ENCODE measurements around the gene TUT1. TPM values are rescaled to one million over a fixed set of nuclear protein-coding genes. Genes with fewer than 3 reads are reported as not detected.
A peak's percentile ranks its signal among the peaks of the same experiment; 100 is the strongest.

Gene TUT1
- total RNA-seq, 6 donors from 2014 or later: 5.3 to 25.4 (median 11.7) TPM

- no peaks in the 10 kb centered on the region for H3K27me3 ChIP-seq
- WGBS, 2 donors: 40% methylated on average over 2 of the region's 15 CpGs; no CpG with 5 or more reads in 1 of the 2 donors
- H3K36me3 ChIP-seq: peaks cover 3 to 55% (median 19%) of the 10 kb centered on the region in 4 donors
- peaks cover 17 to 27% (median 20%) of the 10 kb centered on the region in 4 donors for H3K4me1 ChIP-seq
- TF ChIP-seq CTCF (IDR thresholded peaks at IDR 0.05) (no peak), POLR2AphosphoS5 (IDR thresholded peaks at IDR 0.05) (no peak), POLR2A (IDR thresholded peaks at IDR 0.05) (no peak), EP300 (IDR thresholded peaks at IDR 0.05) (no peak)
- DNase-seq (peak in 1 of 2 donors; percentile 88), ATAC-seq (ENCODE audit: low FRiP score in 2 of 2) (peak in 1 of 2 donors; percentile 2)
- H3K4me3 ChIP-seq: peak overlapping the region in 3 of 4 donors; percentile 66 to 95 (median 76)
- peak overlapping the region; percentile 95 to 99 (median 98) for H3K27ac ChIP-seq
- H3K9me3 ChIP-seq: no peaks in the 10 kb centered on the region
Measured at GRCh38 chr11:62613291-62613778, 22.0 kb upstream of the TUT1 start.

GRCh38 chr11:62612366-62613290, 21.3 kb upstream of the TUT1 start, which contains the start of the genes EML3 and ROM1:
TSS of gene EML3 (minus strand) at chr11:62612775. CDS start at chr11:62612457, 318 bp downstream.
TSS of gene ROM1 (plus strand) at chr11:62613257. CDS start at chr11:62613282, 25 bp downstream.
- 6 to 7% methylated on average over 5 to 23 of the region's 91 CpGs for WGBS, 2 donors
- Histone ChIP-seq H3K4me3 (peak within 1 kb of the TSS; percentile 66 to 95 (median 78)), H3K27ac (peak within 1 kb of the TSS; percentile 95 to 99 (median 98)), H3K36me3 (peaks cover 3 to 61% (median 23%) of the 10 kb centered on the region in 4 donors), H3K9me3 (no peaks in the 10 kb centered on the region), H3K4me1 (peaks cover 20 to 32% (median 21%) of the 10 kb centered on the region in 4 donors), H3K27me3 (no peaks in the 10 kb centered on the region)
- TF ChIP-seq POLR2AphosphoS5 (IDR thresholded peaks at IDR 0.05) (peak; percentile 4 to 29), POLR2A (IDR thresholded peaks at IDR 0.05) (peak in 1 of 4 donors; percentile 33), EP300 (IDR thresholded peaks at IDR 0.05) (no peak), CTCF (IDR thresholded peaks at IDR 0.05) (peak; percentile 94 to 99 (median 96))
- DNase-seq (peak; percentile 90 to 97), ATAC-seq (ENCODE audit: low FRiP score in 2 of 2) (peak; percentile 89 to 94)

- DNase-seq (peak; percentile 53 to 79), ATAC-seq (ENCODE audit: low FRiP score in 2 of 2) (peak; percentile 15 to 20)
- H3K4me1 ChIP-seq: peaks cover 20 to 32% (median 21%) of the 10 kb centered on the region in 4 donors
- WGBS, 2 donors: 1% methylated on average over 26 to 34 of the region's 34 CpGs
- H3K36me3 ChIP-seq: peaks cover 6 to 61% (median 25%) of the 10 kb centered on the region in 4 donors
- peak overlapping the region; percentile 66 to 95 (median 78) for H3K4me3 ChIP-seq
- peak overlapping the region; percentile 95 to 99 (median 98) for H3K27ac ChIP-seq
- no peaks in the 10 kb centered on the region for H3K9me3 ChIP-seq
- no peak for TF ChIP-seq EP300 (IDR thresholded peaks at IDR 0.05)
- TF ChIP-seq CTCF (IDR thresholded peaks at IDR 0.05): peak in 1 of 6 experiments; percentile 58
- TF ChIP-seq POLR2AphosphoS5 (IDR thresholded peaks at IDR 0.05): peak; percentile 9 to 23
- no peaks in the 10 kb centered on the region for H3K27me3 ChIP-seq
Measured at GRCh38 chr11:62611705-62612365, 20.5 kb upstream of the TUT1 start.

GRCh38 chr11:62610814-62611704, 19.7 kb upstream of the TUT1 start:
- Histone ChIP-seq H3K36me3 (peaks cover 3 to 60% (median 24%) of the 10 kb centered on the region in 4 donors), H3K4me3 (peak overlapping the region; percentile 66 to 95 (median 78)), H3K27ac (peak overlapping the region; percentile 95 to 99 (median 98)), H3K27me3 (no peaks in the 10 kb centered on the region), H3K4me1 (peaks cover 20 to 32% (median 21%) of the 10 kb centered on the region in 4 donors), H3K9me3 (no peaks in the 10 kb centered on the region)
- DNase-seq (peak in 1 of 2 donors; percentile 64), ATAC-seq (ENCODE audit: low FRiP score in 2 of 2) (no peak)
- WGBS, 2 donors: 58 to 67% methylated on average over 24 to 26 of the region's 28 CpGs
- TF ChIP-seq CTCF (IDR thresholded peaks at IDR 0.05): no peak
- no peak for TF ChIP-seq EP300 (IDR thresholded peaks at IDR 0.05)
- no peak for TF ChIP-seq POLR2AphosphoS5 (IDR thresholded peaks at IDR 0.05)
- TF ChIP-seq POLR2A (IDR thresholded peaks at IDR 0.05): no peak

All from upper lobe of left lung (tissue), 6 donors.